ENCODE data around the gene KCNE4. TPM values are rescaled to one million over a fixed set of nuclear protein-coding genes. Genes with fewer than 3 reads are reported as not detected.

KCNE4 gene
- total and polyA plus RNA-seq, 2 experiments from 2014 or later = not detected

- no peak for TF ChIP-seq REST (IDR thresholded peaks at IDR 0.05; ENCODE audit: unreplicated experiment)
- no peak for TF ChIP-seq EZH2 (IDR thresholded peaks at IDR 0.05; ENCODE audit: low read depth, unreplicated experiment)
- no peak for TF ChIP-seq ZNF331 (CRISPR knock-in tag; IDR thresholded peaks at IDR 0.05; ENCODE audit: low read depth)
- no peak for TF ChIP-seq JUNB (IDR thresholded peaks at IDR 0.05; ENCODE audit: unreplicated experiment)
- no peak for TF ChIP-seq STAT1 (IDR thresholded peaks at IDR 0.05; ENCODE audit: unreplicated experiment)
- TF ChIP-seq CTCF (conservative IDR thresholded peaks at IDR 0.05; ENCODE audit: low read depth in 2 of 2) = no peak
- TF ChIP-seq ZNF114 (CRISPR knock-in tag; IDR thresholded peaks at IDR 0.05) = no peak
- no peak for TF ChIP-seq EZH2phosphoT487 (IDR thresholded peaks at IDR 0.05; ENCODE audit: unreplicated experiment)
- no peak for TF ChIP-seq CREB1 (CRISPR knock-in tag; IDR thresholded peaks at IDR 0.05; ENCODE audit: low read depth)
- TF ChIP-seq POLR2AphosphoS5 (IDR thresholded peaks at IDR 0.05; ENCODE audit: low read depth) = no peak
These were observed 11.5 kb upstream of the KCNE4 start (continued) for GRCh38 chr2:223040527-223040926.

DNA sequence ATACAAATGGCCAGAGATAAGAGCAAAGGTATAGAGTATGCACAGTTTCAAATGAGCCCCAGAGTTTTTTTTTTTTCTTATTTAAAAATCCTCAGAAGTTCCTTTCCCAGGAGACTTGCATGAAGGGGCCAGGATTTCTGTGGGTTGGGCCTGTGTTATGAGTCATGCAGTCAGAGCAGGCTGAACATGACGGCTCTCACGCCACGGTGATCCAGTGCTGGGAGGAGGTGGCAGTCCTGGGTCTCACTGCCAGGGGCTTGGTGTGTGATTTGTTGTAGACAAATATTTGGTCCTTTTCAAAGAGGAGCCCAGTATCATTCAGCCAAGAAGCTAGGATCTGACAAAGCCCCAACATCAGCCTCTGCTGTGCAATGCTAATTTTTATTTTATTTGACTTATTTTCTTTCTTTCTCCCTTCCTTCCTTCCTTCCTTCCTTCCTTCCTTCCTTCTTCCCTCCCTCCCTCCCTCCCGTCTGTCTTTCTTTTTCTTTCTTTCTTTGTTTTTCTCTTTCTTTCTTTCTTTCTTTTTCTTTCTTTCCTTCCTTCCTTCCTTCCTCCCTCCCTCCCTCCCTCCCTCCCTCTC is 10.4 kb upstream of the KCNE4 start:
- peaks cover 25% of the 10 kb centered on the region for H3K4me1 ChIP-seq (ENCODE audit: insufficient read depth)
- no peaks in the 10 kb centered on the region for H3K79me2 ChIP-seq (replicated peaks; ENCODE audit: insufficient read depth)
- no peaks in the 10 kb centered on the region for H3K27me3 ChIP-seq (ENCODE audit: insufficient read depth)
- DNase-seq (ENCODE audit: low spot score) (no peak), ATAC-seq (no peak; the same call in 2 of the 3 replicates)
- H3K9me2 ChIP-seq (ENCODE audit: insufficient read depth) = 0 out of 2 replicates have a peak, but pooled peaks cover 4% of the 10 kb centered on the region
- Mint-ChIP-seq H3K4me3 (no peak overlapping the region), H3K36me3 (ENCODE audit: low read depth) (peaks cover 6% of the 10 kb centered on the region; the same call in 2 of the 3 replicates), H3K9me3 (peaks cover 8% of the 10 kb centered on the region; the same call in 2 of the 3 replicates), H3K4me1 (peaks cover 41% of the 10 kb centered on the region), H3K27ac (no peak overlapping the region), H3K27me3 (ENCODE audit: insufficient read depth, low read depth, poor library complexity) (peaks cover 7% of the 10 kb centered on the region)
- 0 out of 2 replicates have a peak overlapping the region, but pooled peaks have one; percentile 69 for H2AFZ ChIP-seq
- no peak overlapping the region for H3K4me3 ChIP-seq
- H3K27ac ChIP-seq (ENCODE audit: low read depth) = no peak overlapping the region
- no peaks in the 10 kb centered on the region for H3K36me3 ChIP-seq (ENCODE audit: insufficient read depth)
- H4K20me1 ChIP-seq (replicated peaks; ENCODE audit: insufficient read depth) = no peaks in the 10 kb centered on the region
- no peaks in the 10 kb centered on the region for H3F3A ChIP-seq (replicated peaks; ENCODE audit: low read depth)
- no peak overlapping the region for H3K4me2 ChIP-seq
- TF ChIP-seq EZH2 (IDR thresholded peaks at IDR 0.05; ENCODE audit: low read depth, unreplicated experiment) (no peak), STAT1 (IDR thresholded peaks at IDR 0.05; ENCODE audit: unreplicated experiment) (no peak), ZNF114 (CRISPR knock-in tag; IDR thresholded peaks at IDR 0.05) (no peak), REST (IDR thresholded peaks at IDR 0.05; ENCODE audit: unreplicated experiment) (no peak), JUNB (IDR thresholded peaks at IDR 0.05; ENCODE audit: unreplicated experiment) (no peak)

Measured in GM23338 (cell line).